ENCODE results near the gene MAP4K2. TPM values are rescaled to one million over a fixed set of nuclear protein-coding genes. Genes with fewer than 3 reads are reported as not detected.

Gene MAP4K2
- total RNA-seq, 1 experiment from 2014 or later = 46.5 TPM

- TF ChIP-seq, protein P1, sequence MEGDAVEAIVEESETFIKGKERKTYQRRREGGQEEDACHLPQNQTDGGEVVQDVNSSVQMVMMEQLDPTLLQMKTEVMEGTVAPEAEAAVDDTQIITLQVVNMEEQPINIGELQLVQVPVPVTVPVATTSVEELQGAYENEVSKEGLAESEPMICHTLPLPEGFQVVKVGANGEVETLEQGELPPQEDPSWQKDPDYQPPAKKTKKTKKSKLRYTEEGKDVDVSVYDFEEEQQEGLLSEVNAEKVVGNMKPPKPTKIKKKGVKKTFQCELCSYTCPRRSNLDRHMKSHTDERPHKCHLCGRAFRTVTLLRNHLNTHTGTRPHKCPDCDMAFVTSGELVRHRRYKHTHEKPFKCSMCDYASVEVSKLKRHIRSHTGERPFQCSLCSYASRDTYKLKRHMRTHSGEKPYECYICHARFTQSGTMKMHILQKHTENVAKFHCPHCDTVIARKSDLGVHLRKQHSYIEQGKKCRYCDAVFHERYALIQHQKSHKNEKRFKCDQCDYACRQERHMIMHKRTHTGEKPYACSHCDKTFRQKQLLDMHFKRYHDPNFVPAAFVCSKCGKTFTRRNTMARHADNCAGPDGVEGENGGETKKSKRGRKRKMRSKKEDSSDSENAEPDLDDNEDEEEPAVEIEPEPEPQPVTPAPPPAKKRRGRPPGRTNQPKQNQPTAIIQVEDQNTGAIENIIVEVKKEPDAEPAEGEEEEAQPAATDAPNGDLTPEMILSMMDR (conservative IDR thresholded peaks at IDR 0.05; ENCODE audit: low read depth, low read length) = no peak
- TF ChIP-seq EZH2 (IDR thresholded peaks at IDR 0.05; ENCODE audit: borderline replicate concordance, low read depth, low read length, poor library complexity, severe bottlenecking) = no peak
- DNase-seq (ENCODE audit: low spot score) = no peak
- Histone ChIP-seq H3K4me1 (ENCODE audit: insufficient read depth, low read length, poor library complexity, severe bottlenecking) (no peaks in the 10 kb centered on the region), H3K4me3 (ENCODE audit: low read depth, low read length, poor library complexity, severe bottlenecking) (no peak overlapping the region), H3K27me3 (replicated peaks; ENCODE audit: insufficient read depth, low read depth, low read length, poor library complexity) (no peaks in the 10 kb centered on the region), H3K36me3 (ENCODE audit: insufficient read depth, low read length, poor library complexity, severe bottlenecking) (peaks cover 11% of the 10 kb centered on the region), H3K27ac (ENCODE audit: low read depth, low read length, poor library complexity, severe bottlenecking) (no peak overlapping the region), H3K9me3 (ENCODE audit: low read depth, low read length, poor library complexity, severe bottlenecking) (no peaks in the 10 kb centered on the region)
- intact Hi-C loops (cut with micrococcal nuclease; ENCODE audit: unreplicated experiment) = no loop called here
- ChIA-PET POLR2A (ENCODE audit: low non-redundant PET) (interaction anchor here (0.6 to 0.7 kb wide), 2 partner anchors 15 to 59 kb away, joined by 3 to 5 read pairs; no protein-coding TSS in a partner anchor), CTCF (interaction anchor here (0.7 kb wide), 1 partner anchor 49 kb away, joined by 4 read pairs; no protein-coding TSS in a partner anchor)
- BruUV-seq (replicated peaks) = no TSS peak
These were observed 8.5 kb downstream of the MAP4K2 start for GRCh38 chr11:64794526-64794925.

- DNase-seq (ENCODE audit: low spot score) = no peak
- ChIA-PET POLR2A (ENCODE audit: low non-redundant PET) (interaction anchor here (0.7 kb wide), 1 partner anchor 212 kb away, joined by 6 read pairs; no protein-coding TSS in a partner anchor), CTCF (no interaction called here)
- peaks cover 11% of the 10 kb centered on the region for H3K36me3 ChIP-seq (ENCODE audit: insufficient read depth, low read length, poor library complexity, severe bottlenecking)
- no peaks in the 10 kb centered on the region for H3K4me1 ChIP-seq (ENCODE audit: insufficient read depth, low read length, poor library complexity, severe bottlenecking)
- intact Hi-C loops (cut with micrococcal nuclease; ENCODE audit: unreplicated experiment) = no loop called here
- BruUV-seq (replicated peaks) = no TSS peak
- no peak for TF ChIP-seq EZH2 (IDR thresholded peaks at IDR 0.05; ENCODE audit: borderline replicate concordance, low read depth, low read length, poor library complexity, severe bottlenecking)
- TF ChIP-seq, protein P1 (conservative IDR thresholded peaks at IDR 0.05; ENCODE audit: low read depth, low read length) = no peak
- H3K27ac ChIP-seq (ENCODE audit: low read depth, low read length, poor library complexity, severe bottlenecking) = no peak overlapping the region
- H3K9me3 ChIP-seq (ENCODE audit: low read depth, low read length, poor library complexity, severe bottlenecking) = no peaks in the 10 kb centered on the region
- no peak overlapping the region for H3K4me3 ChIP-seq (ENCODE audit: low read depth, low read length, poor library complexity, severe bottlenecking)
- no peaks in the 10 kb centered on the region for H3K27me3 ChIP-seq (replicated peaks; ENCODE audit: insufficient read depth, low read depth, low read length, poor library complexity)
These were observed 9.5 kb downstream of the MAP4K2 start for GRCh38 chr11:64793271-64794160.

- no TSS peak for BruUV-seq (replicated peaks)
- H3K4me3 ChIP-seq (ENCODE audit: low read depth, low read length, poor library complexity, severe bottlenecking) = no peak overlapping the region
- H3K4me1 ChIP-seq (ENCODE audit: insufficient read depth, low read length, poor library complexity, severe bottlenecking) = no peaks in the 10 kb centered on the region
- H3K9me3 ChIP-seq (ENCODE audit: low read depth, low read length, poor library complexity, severe bottlenecking) = no peaks in the 10 kb centered on the region
- H3K27me3 ChIP-seq (replicated peaks; ENCODE audit: insufficient read depth, low read depth, low read length, poor library complexity) = no peaks in the 10 kb centered on the region
- CTCF ChIA-PET = no interaction called here
- POLR2A ChIA-PET (ENCODE audit: low non-redundant PET) = no interaction called here
- TF ChIP-seq, protein P1 (conservative IDR thresholded peaks at IDR 0.05; ENCODE audit: low read depth, low read length) = no peak
- no peak for TF ChIP-seq EZH2 (IDR thresholded peaks at IDR 0.05; ENCODE audit: borderline replicate concordance, low read depth, low read length, poor library complexity, severe bottlenecking)
- no peak overlapping the region for H3K27ac ChIP-seq (ENCODE audit: low read depth, low read length, poor library complexity, severe bottlenecking)
- intact Hi-C loops (cut with micrococcal nuclease; ENCODE audit: unreplicated experiment) = no loop called here
- H3K36me3 ChIP-seq (ENCODE audit: insufficient read depth, low read length, poor library complexity, severe bottlenecking) = peaks cover 11% of the 10 kb centered on the region
- DNase-seq (ENCODE audit: low spot score) = no peak
These were observed 10.5 kb downstream of the MAP4K2 start for GRCh38 chr11:64792482-64792881.
